Activated T-helper 1 cell treated with anti-CD3 and anti-CD28 coated beads, Interleukin-12 subunit alpha, Interleukin-12 subunit beta, Interleukin-2, Interleukin-4 antibody, amounts not matched to agents 30 ng/mL and 10 ng/mL and 1 ng/mL, durations not matched to agents 14 hours and 24 hours and 36 hours (primary cell): ENCODE results near the gene LRRC2. TPM values are rescaled to one million over a fixed set of nuclear protein-coding genes. Genes with fewer than 3 reads are reported as not detected.
"Not testable (repeated sequence)": the region's sequence is repeated elsewhere in the genome, so short reads cannot be mapped to it uniquely, and the experiment has no call there.

Experiments used
- DNase-seq: peaks from one replicate; pipeline ENCODE4 v3.0.0; 2021; ENCODE audit warnings: low spot score
- H3K27ac Mint-ChIP-seq: one replicate; pipeline ENCODE4 v1.8.0; 2021; ENCODE audit warnings: mild to moderate bottlenecking, mixed read lengths
- H3K27me3 Mint-ChIP-seq: one replicate; pipeline ENCODE4 v1.8.0; 2022; ENCODE audit warnings: mild to moderate bottlenecking, moderate library complexity, mixed read lengths; ENCODE audit not compliant: insufficient read depth
- H3K36me3 Mint-ChIP-seq: one replicate; pipeline ENCODE4 v1.8.0; 2021; ENCODE audit warnings: low read depth, mixed read lengths
- H3K4me1 Mint-ChIP-seq: one replicate; pipeline ENCODE4 v1.8.0; 2021; ENCODE audit warnings: low read depth, mixed read lengths
- H3K4me3 Mint-ChIP-seq: one replicate; pipeline ENCODE4 v1.8.0; 2021; ENCODE audit warnings: mild to moderate bottlenecking, moderate library complexity, mixed read lengths
- H3K9me3 Mint-ChIP-seq: one replicate; pipeline ENCODE4 v1.8.0; 2021; ENCODE audit warnings: mixed read lengths
- intact Hi-C: fragments of 100-400 bp; cut with micrococcal nuclease; formaldehyde crosslinking; loops from one replicate; pipeline ENCODE4 v1.15.1; 2024
- total RNA-seq: library from RNA; stranded (reverse); gene quantifications from 2 replicates; pipeline ENCODE4 v1.2.3, GENCODE V29; 2022

LRRC2 gene
- total RNA-seq, 1 donor from 2014 or later: not detected

DNA sequence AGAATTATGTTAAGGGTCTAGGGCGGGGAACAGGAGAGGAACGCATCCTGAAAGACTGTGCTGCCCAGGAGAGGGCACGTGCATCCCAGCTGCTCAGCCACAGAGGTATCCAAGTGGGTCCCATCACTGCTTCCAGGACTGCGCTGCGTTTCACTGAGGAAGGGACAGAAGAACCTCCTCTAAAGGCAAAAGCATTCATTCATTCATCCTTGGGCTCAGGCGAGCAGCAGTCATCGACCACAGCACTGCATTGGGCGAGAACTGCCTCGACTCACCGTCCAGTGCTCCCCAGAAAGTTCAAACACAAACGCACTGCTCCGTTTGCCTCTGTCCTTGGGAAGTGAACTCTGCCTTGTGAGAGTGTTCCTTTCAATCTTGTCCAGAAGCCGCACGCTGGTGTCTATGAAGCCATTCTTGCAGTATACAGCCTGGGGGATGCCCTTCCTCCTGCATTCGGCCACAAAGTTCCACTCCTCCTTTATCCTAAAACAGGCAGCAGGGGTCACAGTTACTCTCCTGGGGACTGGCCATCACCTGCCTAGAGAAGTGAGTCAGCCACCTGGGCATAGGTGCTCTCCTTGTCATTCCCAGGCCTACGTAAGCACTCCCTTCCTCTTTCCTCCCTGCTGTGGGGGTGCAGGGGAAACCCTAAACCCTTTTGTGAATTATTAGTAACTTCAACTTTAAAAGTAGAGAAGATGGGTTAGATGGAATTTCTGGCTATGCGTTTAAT is 21.2 kb downstream of the LRRC2 start:
- Mint-ChIP-seq H3K4me1 (peaks cover 33% of the 10 kb centered on the region), H3K4me3 (no peak overlapping the region), H3K27me3 (peaks cover 19% of the 10 kb centered on the region), H3K27ac (no peak overlapping the region), H3K9me3 (no peaks in the 10 kb centered on the region), H3K36me3 (peaks cover 3% of the 10 kb centered on the region)
- no peak for DNase-seq
- intact Hi-C loops: no loop called here

- Mint-ChIP-seq H3K27ac (no peak overlapping the region), H3K4me3 (no peak overlapping the region), H3K27me3 (peaks cover 16% of the 10 kb centered on the region), H3K4me1 (peaks cover 46% of the 10 kb centered on the region), H3K36me3 (no peaks in the 10 kb centered on the region), H3K9me3 (no peaks in the 10 kb centered on the region)
- intact Hi-C loops: no loop called here
- no peak for DNase-seq
Observed at GRCh38 chr3:46542801-46543201, 23.3 kb downstream of the LRRC2 start.

- Mint-ChIP-seq H3K4me3 (no peak overlapping the region), H3K27me3 (peaks cover 11% of the 10 kb centered on the region), H3K36me3 (no peaks in the 10 kb centered on the region), H3K9me3 (no peaks in the 10 kb centered on the region), H3K27ac (no peak overlapping the region), H3K4me1 (peaks cover 50% of the 10 kb centered on the region)
- no peak for DNase-seq
- intact Hi-C loops: no loop called here
Observed at GRCh38 chr3:46542344-46542743, 23.8 kb downstream of the LRRC2 start.

GRCh38 chr3:46541835-46542234 is 24.3 kb downstream of the LRRC2 start:
- Mint-ChIP-seq H3K9me3 (no peaks in the 10 kb centered on the region), H3K4me3 (no peak overlapping the region), H3K27ac (no peak overlapping the region), H3K36me3 (no peaks in the 10 kb centered on the region), H3K27me3 (peaks cover 7% of the 10 kb centered on the region), H3K4me1 (peaks cover 52% of the 10 kb centered on the region)
- DNase-seq: no peak
- intact Hi-C loops: no loop called here

- no peaks in the 10 kb centered on the region for H3K36me3 Mint-ChIP-seq
- peaks cover 6% of the 10 kb centered on the region for H3K27me3 Mint-ChIP-seq
- H3K9me3 Mint-ChIP-seq: no peaks in the 10 kb centered on the region
- H3K4me1 Mint-ChIP-seq: peaks cover 58% of the 10 kb centered on the region
- no peak overlapping the region for H3K4me3 Mint-ChIP-seq
- H3K27ac Mint-ChIP-seq: no peak overlapping the region
- intact Hi-C loops: no loop called here
- DNase-seq: no peak
Observed at GRCh38 chr3:46540550-46540949, 25.6 kb downstream of the LRRC2 start.

DNA sequence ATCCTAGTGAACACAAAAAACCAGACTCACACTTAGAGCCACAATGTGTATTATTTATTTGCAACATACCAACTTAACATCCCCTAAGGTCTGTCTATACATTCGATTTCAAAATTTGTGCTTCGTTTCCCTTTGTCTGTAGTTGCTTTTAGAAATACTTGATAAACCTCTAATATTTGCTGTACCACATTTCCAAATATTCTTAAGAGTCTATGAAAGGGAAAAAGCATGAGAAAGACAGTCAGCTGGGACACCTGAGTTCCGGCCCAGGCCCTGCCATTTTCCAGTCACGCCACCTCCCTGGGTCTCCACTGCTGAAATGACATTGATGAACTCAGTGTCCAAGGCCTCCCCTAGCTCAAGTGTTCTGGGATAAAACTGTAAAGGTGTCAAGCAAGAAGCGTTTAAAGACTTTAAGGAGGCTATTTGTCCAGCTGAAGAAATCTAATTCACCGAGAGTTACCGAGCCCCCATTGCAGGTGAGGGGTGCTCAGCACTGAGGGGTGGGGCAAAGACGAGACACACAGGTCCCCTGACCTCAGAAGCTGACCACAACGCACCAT is 26.6 kb downstream of the LRRC2 start:
- H3K36me3 Mint-ChIP-seq: no peaks in the 10 kb centered on the region
- no peak for DNase-seq
- peaks cover 12% of the 10 kb centered on the region for H3K27me3 Mint-ChIP-seq
- intact Hi-C loops: loop anchor here (5.0 kb wide), 1 partner anchor 52 kb away; no protein-coding TSS in a partner anchor
- peak overlapping the region; percentile 74 for H3K4me3 Mint-ChIP-seq
- peaks cover 52% of the 10 kb centered on the region for H3K4me1 Mint-ChIP-seq
- no peaks in the 10 kb centered on the region for H3K9me3 Mint-ChIP-seq
- H3K27ac Mint-ChIP-seq: peak overlapping the region; percentile 71

GRCh38 chr3:46538803-46539442 is 27.2 kb downstream of the LRRC2 start:
- intact Hi-C loops: loop anchor here (5.0 kb wide), 1 partner anchor 52 kb away; no protein-coding TSS in a partner anchor
- peaks cover 3% of the 10 kb centered on the region for H3K9me3 Mint-ChIP-seq
- H3K27me3 Mint-ChIP-seq: peaks cover 16% of the 10 kb centered on the region
- peak overlapping the region; percentile 74 for H3K4me3 Mint-ChIP-seq
- peak overlapping the region; percentile 71 for H3K27ac Mint-ChIP-seq
- H3K4me1 Mint-ChIP-seq: peaks cover 52% of the 10 kb centered on the region
- peak; percentile 75 for DNase-seq
- H3K36me3 Mint-ChIP-seq: no peaks in the 10 kb centered on the region

GRCh38 chr3:46538425-46538802 is 27.7 kb downstream of the LRRC2 start:
- H3K36me3 Mint-ChIP-seq, H3K9me3 Mint-ChIP-seq, DNase-seq, H3K27ac Mint-ChIP-seq: not testable (repeated sequence)
- peak overlapping the region; percentile 74 for H3K4me3 Mint-ChIP-seq
- peaks cover 16% of the 10 kb centered on the region for H3K27me3 Mint-ChIP-seq
- intact Hi-C loops: loop anchor here (5.0 kb wide), 1 partner anchor 51 kb away; no protein-coding TSS in a partner anchor
- H3K4me1 Mint-ChIP-seq: peaks cover 52% of the 10 kb centered on the region

DNA sequence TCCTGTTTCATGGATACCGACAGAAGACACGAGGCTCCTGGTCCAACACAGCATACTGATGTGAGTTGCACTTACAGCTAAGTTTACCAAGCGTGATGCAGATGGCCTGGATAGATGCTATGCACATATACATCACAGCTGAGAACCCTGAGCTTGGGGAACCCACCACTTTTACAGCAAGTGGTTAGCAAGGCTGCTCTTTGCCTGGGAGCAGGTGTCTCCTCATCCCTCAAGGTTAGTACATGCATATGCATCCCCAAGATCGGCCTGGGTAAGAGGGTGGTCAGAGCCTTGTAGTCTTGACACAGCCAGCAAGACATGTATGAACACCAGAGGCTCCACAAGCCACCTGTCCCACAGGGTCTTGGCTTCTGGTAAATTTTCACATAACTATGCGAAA is 28.3 kb downstream of the LRRC2 start:
- H3K27ac Mint-ChIP-seq: no peak overlapping the region
- peaks cover 20% of the 10 kb centered on the region for H3K27me3 Mint-ChIP-seq
- H3K4me3 Mint-ChIP-seq: peak overlapping the region; percentile 74
- peaks cover 49% of the 10 kb centered on the region for H3K4me1 Mint-ChIP-seq
- peaks cover 3% of the 10 kb centered on the region for H3K9me3 Mint-ChIP-seq
- DNase-seq: no peak
- intact Hi-C loops: loop anchor here (5.0 kb wide), 1 partner anchor 50 kb away; no protein-coding TSS in a partner anchor
- H3K36me3 Mint-ChIP-seq: no peaks in the 10 kb centered on the region

DNA sequence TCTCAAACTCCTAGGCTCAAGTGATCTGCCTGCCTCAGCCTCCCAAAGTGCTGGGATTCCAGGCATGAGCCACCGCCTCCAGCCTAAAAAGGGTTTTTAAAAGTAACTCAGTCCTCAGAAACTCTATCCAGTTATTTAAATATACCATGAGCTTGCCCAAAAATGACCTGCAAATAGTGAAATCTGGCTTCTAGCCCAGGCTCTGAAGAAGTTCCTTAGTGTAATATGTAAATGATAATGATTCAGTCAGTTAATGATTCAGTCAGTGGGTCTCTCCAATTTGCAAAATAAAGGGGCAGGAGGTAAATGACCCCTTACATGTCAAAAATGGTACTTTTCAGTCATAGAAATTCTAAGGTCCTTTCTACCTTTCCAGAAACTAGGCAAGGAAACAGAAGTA is 28.8 kb downstream of the LRRC2 start:
- intact Hi-C loops: loop anchor here (5.0 kb wide), 1 partner anchor 50 kb away; no protein-coding TSS in a partner anchor
- Mint-ChIP-seq H3K36me3 (no peaks in the 10 kb centered on the region), H3K27ac (no peak overlapping the region), H3K27me3 (peaks cover 23% of the 10 kb centered on the region), H3K4me3 (no peak overlapping the region), H3K4me1 (peaks cover 46% of the 10 kb centered on the region), H3K9me3 (peaks cover 3% of the 10 kb centered on the region)
- DNase-seq: no peak

DNA sequence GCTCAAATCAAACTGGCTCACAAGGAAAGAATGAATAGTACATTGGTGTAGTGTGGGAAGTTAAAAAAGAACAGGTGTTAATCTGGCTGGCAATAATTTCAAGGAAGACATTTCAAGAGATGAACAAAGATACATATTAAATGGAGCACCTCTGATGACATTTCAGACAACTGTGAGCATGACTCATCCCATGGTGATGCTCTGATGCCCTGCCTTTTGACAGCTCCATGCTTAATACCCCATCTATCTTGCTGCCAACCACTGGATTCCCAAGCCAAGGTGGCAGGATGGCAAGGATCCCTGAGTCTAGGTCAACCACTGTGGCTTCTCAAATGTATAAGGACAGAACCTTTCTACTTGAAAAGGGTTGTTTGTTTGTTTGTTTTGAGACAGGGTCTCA is 29.3 kb downstream of the LRRC2 start:
- Mint-ChIP-seq H3K9me3 (peaks cover 3% of the 10 kb centered on the region), H3K27me3 (peaks cover 28% of the 10 kb centered on the region), H3K4me1 (peaks cover 41% of the 10 kb centered on the region), H3K4me3 (no peak overlapping the region), H3K27ac (no peak overlapping the region), H3K36me3 (no peaks in the 10 kb centered on the region)
- intact Hi-C loops: loop anchor here (5.0 kb wide), 1 partner anchor 49 kb away; no protein-coding TSS in a partner anchor
- no peak for DNase-seq

DNA sequence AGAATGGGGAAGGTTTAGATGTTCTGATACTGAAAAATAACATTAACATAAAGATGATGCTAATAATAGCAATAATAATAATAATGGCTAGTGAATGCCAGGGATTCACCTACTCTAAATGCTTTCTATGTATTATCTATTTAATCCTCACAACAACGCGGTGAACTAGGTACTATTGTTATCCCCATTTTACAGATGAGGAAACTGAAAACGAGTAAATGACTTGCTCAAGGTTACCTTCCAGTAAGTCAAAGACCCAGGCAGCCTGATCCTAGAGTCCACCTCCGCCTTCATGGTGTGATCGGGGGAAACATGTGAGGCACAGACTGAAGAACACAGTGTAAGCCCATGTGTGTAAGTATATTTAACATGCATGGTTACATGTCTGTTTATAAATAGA is 30.4 kb downstream of the LRRC2 start:
- Mint-ChIP-seq H3K27ac (no peak overlapping the region), H3K4me1 (peaks cover 40% of the 10 kb centered on the region), H3K4me3 (no peak overlapping the region), H3K27me3 (peaks cover 32% of the 10 kb centered on the region), H3K9me3 (peaks cover 3% of the 10 kb centered on the region), H3K36me3 (no peaks in the 10 kb centered on the region)
- intact Hi-C loops: loop anchor here (5.0 kb wide), 1 partner anchor 48 kb away; no protein-coding TSS in a partner anchor
- DNase-seq: no peak

- H3K27ac Mint-ChIP-seq: no peak overlapping the region
- H3K4me1 Mint-ChIP-seq: peaks cover 19% of the 10 kb centered on the region
- intact Hi-C loops: no loop called here
- H3K4me3 Mint-ChIP-seq: no peak overlapping the region
- H3K36me3 Mint-ChIP-seq: no peaks in the 10 kb centered on the region
- DNase-seq: no peak
- H3K27me3 Mint-ChIP-seq: peaks cover 32% of the 10 kb centered on the region
- peaks cover 3% of the 10 kb centered on the region for H3K9me3 Mint-ChIP-seq
Observed at GRCh38 chr3:46533091-46533490, 33.0 kb downstream of the LRRC2 start.
